ENCODE measurements around the gene LIN7C.

The LIN7C gene

GRCh38 chr11:27444801-27445215, 61.8 kb downstream of the LIN7C start:
- no peak for DNase-seq
